Fibroblast of lung (primary cell): ENCODE measurements around the gene FGGY. TPM values are rescaled to one million over a fixed set of nuclear protein-coding genes. Genes with fewer than 3 reads are reported as not detected.
"Not testable (repeated sequence)": the region's sequence is repeated elsewhere in the genome, so short reads cannot be mapped to it uniquely, and the experiment has no call there.

Source experiments
- DNase-seq, 2 donors: peaks; one replicate each; pipeline versions ENCODE4 v3.0.0 to v3.0.0-alpha.2; 2010; ENCODE audit warnings: low read depth in 2 of 2
- H2AFZ ChIP-seq: 2 replicates; pipeline ENCODE4 v1.5.1; 2012; ENCODE audit warnings: low read length, control low read depth, inconsistent platforms
- H3K27ac ChIP-seq: 2 replicates; pipeline ENCODE4 v1.5.1; 2011; ENCODE audit warnings: low read length, control low read depth; ENCODE audit not compliant: insufficient read depth
- H3K27me3 ChIP-seq: 2 replicates; pipeline ENCODE4 v1.5.1; 2011; ENCODE audit warnings: mild to moderate bottlenecking, low read length; ENCODE audit not compliant: control insufficient read depth, insufficient read depth
- H3K36me3 ChIP-seq: 2 replicates; pipeline ENCODE4 v1.5.1; 2011; ENCODE audit warnings: low read length; ENCODE audit not compliant: control insufficient read depth, insufficient read depth
- H3K4me1 ChIP-seq: 2 replicates; pipeline ENCODE4 v1.5.1; 2011; ENCODE audit warnings: low read length; ENCODE audit not compliant: control insufficient read depth, insufficient read depth; ENCODE audit errors: extremely low read depth
- H3K4me2 ChIP-seq: 2 replicates; pipeline ENCODE4 v1.5.1; 2011; ENCODE audit warnings: low read length, control low read depth; ENCODE audit not compliant: insufficient read depth; ENCODE audit errors: extremely low read depth
- H3K4me3 ChIP-seq, 4 experiments: fragments of 200-600 bp in 1 of 4; sonication (generic) in 1 of 4; replicated peaks in 1 of 4; 2 replicates each; pipeline ENCODE4 v1.5.1; 2011 to 2016; ENCODE audit warnings: low read length in 4 of 4, low read depth in 3 of 4, mild to moderate bottlenecking in 3 of 4, control low read depth in 2 of 4, inconsistent platforms in 1 of 4, mixed read lengths in 1 of 4; ENCODE audit not compliant: insufficient read depth in 1 of 4; ENCODE audit errors: control extremely low read depth in 1 of 4
- H3K79me2 ChIP-seq: 2 replicates; pipeline ENCODE4 v1.5.1; 2012; ENCODE audit warnings: mild to moderate bottlenecking, low read length, inconsistent platforms; ENCODE audit not compliant: control insufficient read depth, insufficient read depth
- H3K9ac ChIP-seq: 2 replicates; pipeline ENCODE4 v1.5.1; 2011; ENCODE audit warnings: mild to moderate bottlenecking, low read length, control low read depth; ENCODE audit not compliant: insufficient read depth
- H3K9me3 ChIP-seq: 2 replicates; pipeline ENCODE4 v1.5.1; 2012; ENCODE audit warnings: low read depth, low read length; ENCODE audit not compliant: control insufficient read depth, insufficient read depth
- H4K20me1 ChIP-seq: 2 replicates; pipeline ENCODE4 v1.5.1; 2011; ENCODE audit warnings: low read length; ENCODE audit not compliant: control insufficient read depth, insufficient read depth; ENCODE audit errors: extremely low read depth
- CTCF ChIP-seq, 2 donors: IDR thresholded peaks in 1 of 2; conservative IDR thresholded peaks in 1 of 2; 1 replicate in 1 of 2; 2 replicates in 1 of 2; pipeline ENCODE4 v1.5.1; 2011 to 2012; ENCODE audit warnings: low read length in 2 of 2, control low read depth in 1 of 2, inconsistent platforms in 1 of 2, low read depth in 1 of 2, mild to moderate bottlenecking in 1 of 2
- EZH2 ChIP-seq: IDR thresholded peaks from 2 replicates; pipeline ENCODE4 v1.5.1; 2012; ENCODE audit warnings: low read length, control low read depth, mild to moderate bottlenecking; ENCODE audit errors: missing control alignments
- polyA plus RNA-seq, 2 donors: library from polyadenylated mRNA; depleted of rRNA in 1 of 2; stranded (reverse) in 1 of 2; unstranded in 1 of 2; fragments of >200 nt; gene quantifications; 2 replicates each; pipeline ENCODE4 v1.2.1, GENCODE V29; 2011 to 2012; ENCODE audit warnings: missing spikeins in 1 of 2
- total RNA-seq: library from RNA; depleted of rRNA; stranded (reverse); fragments of >200 nt; gene quantifications from 2 replicates; pipeline ENCODE4 v1.2.1, GENCODE V29; 2014

Gene FGGY
- total and polyA plus RNA-seq, 2 donors (not counting 1 experiment from before 2014, with no cell fraction given) = 9.5 to 32.4 TPM

GRCh38 chr1:59556802-59557548 is 260.1 kb downstream of the FGGY start:
- H2AFZ ChIP-seq = no peak overlapping the region
- H4K20me1 ChIP-seq = no peaks in the 10 kb centered on the region
- no peak overlapping the region for H3K4me3 ChIP-seq
- DNase-seq = no peak
- H3K36me3 ChIP-seq = no peaks in the 10 kb centered on the region
- H3K4me1 ChIP-seq = no peaks in the 10 kb centered on the region
- H3K9ac ChIP-seq = no peak overlapping the region
- no peak for TF ChIP-seq EZH2
- TF ChIP-seq CTCF (conservative IDR thresholded peaks at IDR 0.05 in 1 of 2, IDR thresholded peaks at IDR 0.05 in 1 of 2; ENCODE audit: low read depth in 1 of 2, low read length in 2 of 2) = no peak
- no peaks in the 10 kb centered on the region for H3K9me3 ChIP-seq
- no peaks in the 10 kb centered on the region for H3K27me3 ChIP-seq
- no peak overlapping the region for H3K4me2 ChIP-seq
- no peak overlapping the region for H3K27ac ChIP-seq
- H3K79me2 ChIP-seq = no peaks in the 10 kb centered on the region

GRCh38 chr1:59557549-59557885 is 260.6 kb downstream of the FGGY start:
- Histone ChIP-seq H4K20me1 (no peaks in the 10 kb centered on the region), H2AFZ (no peak overlapping the region), H3K4me2 (no peak overlapping the region), H3K79me2 (no peaks in the 10 kb centered on the region), H3K4me1 (no peaks in the 10 kb centered on the region), H3K9me3 (no peaks in the 10 kb centered on the region), H3K27me3 (no peaks in the 10 kb centered on the region), H3K4me3 (no peak overlapping the region), H3K27ac (no peak overlapping the region), H3K36me3 (no peaks in the 10 kb centered on the region), H3K9ac (no peak overlapping the region)
- no peak for TF ChIP-seq EZH2
- TF ChIP-seq CTCF (conservative IDR thresholded peaks at IDR 0.05 in 1 of 2, IDR thresholded peaks at IDR 0.05 in 1 of 2; ENCODE audit: low read depth in 1 of 2, low read length in 2 of 2) = no peak
- DNase-seq = no peak

GRCh38 chr1:59558580-59558979 is 261.7 kb downstream of the FGGY start:
- not testable (repeated sequence) for H3K9ac ChIP-seq, H3K27ac ChIP-seq, H3K36me3 ChIP-seq, H3K4me2 ChIP-seq, H4K20me1 ChIP-seq, H3K79me2 ChIP-seq, DNase-seq, H3K4me1 ChIP-seq, H3K9me3 ChIP-seq, H2AFZ ChIP-seq, H3K27me3 ChIP-seq, H3K4me3 ChIP-seq
